Measurements from ENCODE around the gene SLC35F3.
A peak's percentile ranks its signal among the peaks of the same experiment; 100 is the strongest.
"Not testable (repeated sequence)": the region's sequence is repeated elsewhere in the genome, so short reads cannot be mapped to it uniquely, and the experiment has no call there.

Gene SLC35F3

DNA sequence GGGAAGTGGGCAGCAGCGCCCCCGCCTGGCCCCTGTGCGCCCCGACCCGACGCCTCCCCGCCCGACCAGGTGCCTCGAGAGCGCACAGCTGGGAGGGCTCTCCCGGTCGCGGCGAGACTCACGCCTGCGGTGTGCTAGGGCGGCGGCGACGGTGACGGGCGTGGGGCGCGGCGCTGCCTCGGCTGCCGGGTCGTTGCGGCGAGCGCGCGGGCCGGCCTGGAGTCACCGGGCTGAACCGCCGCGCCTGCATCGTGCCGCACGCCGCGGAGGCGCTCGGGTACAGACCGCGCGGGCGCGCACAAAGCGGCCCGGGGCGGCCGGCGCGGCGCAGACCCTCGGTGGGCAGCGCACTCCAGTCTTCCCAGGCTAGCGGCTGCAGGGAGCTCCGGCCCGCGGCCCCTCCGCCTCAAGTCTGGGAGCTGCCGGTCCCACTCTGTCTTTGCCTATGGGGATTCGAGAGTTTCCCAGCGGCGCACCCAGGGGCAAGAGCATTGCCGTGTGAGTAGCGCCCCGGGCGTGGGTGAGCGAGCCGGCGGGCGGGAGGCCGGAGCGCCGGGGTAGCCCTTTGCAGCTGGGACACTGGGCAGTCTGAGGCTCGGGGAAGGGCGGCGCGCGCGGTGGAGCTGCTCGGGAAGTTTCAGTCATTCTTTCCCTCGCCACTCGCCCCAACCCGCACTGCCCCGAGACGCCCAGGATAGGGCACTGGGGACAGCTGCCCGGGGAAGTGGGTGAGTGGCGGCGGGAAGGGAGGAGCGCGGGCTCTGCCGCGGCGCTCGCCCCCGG, at the start of gene SLC35F3:
Gene SLC35F3, plus strand, starts transcription at position 44 of the 783 bp plus-strand sequence.
- no peak for DNase-seq (ENCODE audit: low spot score)

GRCh38 chr1:233859446-233859845, 45.0 kb upstream of the SLC35F3 start:
- no peak for DNase-seq (ENCODE audit: low spot score)

GRCh38 chr1:233863901-233864545, 40.5 kb upstream of the SLC35F3 start:
- DNase-seq (ENCODE audit: low spot score): no peak

DNA sequence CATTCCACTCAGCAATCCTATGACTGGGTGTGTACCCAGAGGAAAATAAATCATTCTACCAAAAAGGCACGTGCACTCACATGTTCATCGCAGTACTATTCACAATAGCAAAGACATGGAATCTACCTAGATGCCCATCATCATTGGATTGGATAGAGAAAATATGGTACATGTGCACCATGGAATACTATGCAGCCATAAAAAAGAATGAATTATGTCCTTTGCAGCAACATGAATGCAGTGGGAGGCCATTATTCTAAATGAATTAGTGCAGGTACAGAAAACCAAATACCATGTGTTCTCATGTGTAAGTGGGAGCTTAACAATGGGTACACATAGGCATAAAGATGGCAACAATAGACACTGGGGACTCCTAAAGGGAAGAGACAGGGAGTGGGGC, 39.9 kb upstream of the SLC35F3 start:
- no peak for DNase-seq (ENCODE audit: low spot score)

- DNase-seq (ENCODE audit: low spot score): no peak
Observed at GRCh38 chr1:233865216-233865615, 39.3 kb upstream of the SLC35F3 start.

- DNase-seq (ENCODE audit: low spot score): no peak
Observed at GRCh38 chr1:233865902-233866301, 38.6 kb upstream of the SLC35F3 start.

DNA sequence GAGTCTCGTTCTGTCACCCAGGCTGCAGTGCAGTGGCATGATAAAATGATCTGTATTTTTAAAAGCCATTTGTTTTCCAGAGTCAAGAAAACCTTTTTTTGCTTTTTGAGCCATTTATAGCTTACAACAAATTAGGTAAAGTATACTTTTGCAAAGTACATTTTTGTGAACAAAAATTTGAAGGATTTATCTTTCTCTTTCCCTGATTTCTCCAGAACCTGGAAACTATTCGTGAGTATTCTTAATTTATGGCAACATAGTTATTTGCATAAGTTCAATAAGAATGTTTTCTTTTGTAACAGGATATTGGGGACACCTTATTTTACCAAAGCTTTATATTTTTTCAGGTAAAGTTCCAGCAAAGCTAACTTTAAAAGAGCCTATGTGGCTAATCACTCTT, 37.4 kb upstream of the SLC35F3 start:
- DNase-seq (ENCODE audit: low spot score): no peak

GRCh38 chr1:233868461-233868860, 36.0 kb upstream of the SLC35F3 start:
- DNase-seq (ENCODE audit: low spot score): no peak

- DNase-seq (ENCODE audit: low spot score): no peak
Observed at GRCh38 chr1:233869680-233870079, 34.8 kb upstream of the SLC35F3 start.

DNA sequence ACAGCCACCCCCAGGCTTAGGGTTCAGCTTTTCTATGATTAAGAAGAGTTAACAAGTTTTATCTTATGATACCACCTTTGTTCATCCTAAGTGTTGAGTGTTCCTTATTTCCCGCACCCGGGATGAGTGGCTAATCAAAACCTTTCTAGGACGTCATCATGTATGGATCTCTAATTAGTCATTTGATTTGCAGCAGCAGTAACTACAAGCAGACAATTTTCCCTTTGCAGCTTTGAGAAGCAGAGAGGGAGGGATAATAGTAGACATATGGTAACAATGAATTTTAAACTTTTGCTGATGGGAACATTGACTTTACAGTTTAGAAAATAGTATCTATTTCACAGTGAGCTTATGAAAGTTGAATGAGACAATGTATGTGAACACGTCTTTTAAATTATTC, 30.8 kb upstream of the SLC35F3 start:
- DNase-seq (ENCODE audit: low spot score): no peak

- no peak for DNase-seq (ENCODE audit: low spot score)
Observed at GRCh38 chr1:233879841-233880240, 24.6 kb upstream of the SLC35F3 start.

- DNase-seq (ENCODE audit: low spot score): no peak
Observed at GRCh38 chr1:233883671-233884070, 20.8 kb upstream of the SLC35F3 start.

DNA sequence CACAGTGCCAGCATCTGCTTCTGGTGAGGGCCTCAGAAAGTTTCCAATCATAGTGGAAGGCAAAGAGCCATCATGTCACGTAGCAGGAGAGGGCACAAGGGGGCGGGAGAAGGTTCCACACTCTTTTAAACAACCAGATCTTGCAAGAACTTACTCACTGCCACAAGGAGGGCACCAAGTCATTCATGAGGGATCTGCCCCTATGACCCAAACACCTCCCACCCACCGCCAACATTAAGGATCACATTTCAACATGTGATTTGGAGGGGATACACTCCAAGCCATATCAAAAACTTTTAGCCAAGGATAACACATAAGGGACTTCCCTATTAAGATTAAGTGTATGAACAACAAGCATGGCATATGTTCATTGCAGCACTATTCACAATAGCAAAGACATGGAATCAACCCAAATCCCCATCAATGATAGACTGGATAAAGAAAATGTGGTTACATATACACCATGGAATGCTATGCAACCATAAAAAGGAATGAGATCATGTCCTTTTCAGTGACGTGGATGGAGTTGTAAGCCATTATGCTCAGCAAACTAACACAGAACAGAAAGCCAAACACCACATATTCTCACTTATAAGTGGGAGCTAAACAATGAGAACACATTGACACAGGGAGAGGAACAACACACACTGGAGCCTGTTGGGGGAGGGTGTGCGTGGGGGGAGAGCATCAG, 19.9 kb upstream of the SLC35F3 start:
- no peak for DNase-seq (ENCODE audit: low spot score)

DNA sequence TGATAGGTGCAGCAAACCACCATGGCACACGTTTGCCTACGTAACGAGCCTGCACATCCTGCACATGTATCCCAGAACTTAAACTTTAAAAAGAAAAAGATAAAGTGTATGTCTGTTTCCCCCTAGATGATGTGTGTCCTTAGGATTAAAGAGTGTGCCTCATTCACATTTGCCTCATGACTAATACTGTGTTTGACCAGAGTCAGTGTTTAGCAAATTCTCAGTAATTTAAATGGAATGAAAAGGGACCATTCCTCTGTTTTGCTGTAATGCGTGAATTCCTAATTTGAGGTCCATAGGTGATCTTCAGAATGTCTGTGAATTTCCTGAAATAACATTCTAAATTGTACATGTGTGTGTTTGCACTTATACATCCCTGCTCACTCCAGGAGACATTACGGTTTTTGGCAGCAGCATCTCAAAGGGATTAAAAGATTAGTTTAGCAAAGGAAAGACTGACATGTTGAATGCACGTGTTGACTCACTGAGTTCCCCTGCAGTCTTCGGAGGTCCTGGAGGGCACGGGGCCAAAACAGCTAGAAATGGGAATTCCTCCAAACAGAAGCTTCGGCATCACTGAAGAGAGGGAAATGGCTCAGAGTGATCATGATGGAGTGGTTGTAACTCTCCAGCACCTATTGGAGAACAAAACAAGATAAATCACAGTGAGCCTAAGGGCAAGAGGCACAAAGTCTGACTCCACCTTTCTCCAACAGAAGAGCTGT, 19.1 kb upstream of the SLC35F3 start:
- DNase-seq (ENCODE audit: low spot score): peak; percentile 5

GRCh38 chr1:233891151-233891550, 13.3 kb upstream of the SLC35F3 start:
- DNase-seq (ENCODE audit: low spot score): not testable (repeated sequence)

- DNase-seq (ENCODE audit: low spot score): no peak
Observed at GRCh38 chr1:233897325-233898162, 6.9 kb upstream of the SLC35F3 start.

GRCh38 chr1:233901495-233901894, 3.0 kb upstream of the SLC35F3 start:
- no peak for DNase-seq (ENCODE audit: low spot score)

DNA sequence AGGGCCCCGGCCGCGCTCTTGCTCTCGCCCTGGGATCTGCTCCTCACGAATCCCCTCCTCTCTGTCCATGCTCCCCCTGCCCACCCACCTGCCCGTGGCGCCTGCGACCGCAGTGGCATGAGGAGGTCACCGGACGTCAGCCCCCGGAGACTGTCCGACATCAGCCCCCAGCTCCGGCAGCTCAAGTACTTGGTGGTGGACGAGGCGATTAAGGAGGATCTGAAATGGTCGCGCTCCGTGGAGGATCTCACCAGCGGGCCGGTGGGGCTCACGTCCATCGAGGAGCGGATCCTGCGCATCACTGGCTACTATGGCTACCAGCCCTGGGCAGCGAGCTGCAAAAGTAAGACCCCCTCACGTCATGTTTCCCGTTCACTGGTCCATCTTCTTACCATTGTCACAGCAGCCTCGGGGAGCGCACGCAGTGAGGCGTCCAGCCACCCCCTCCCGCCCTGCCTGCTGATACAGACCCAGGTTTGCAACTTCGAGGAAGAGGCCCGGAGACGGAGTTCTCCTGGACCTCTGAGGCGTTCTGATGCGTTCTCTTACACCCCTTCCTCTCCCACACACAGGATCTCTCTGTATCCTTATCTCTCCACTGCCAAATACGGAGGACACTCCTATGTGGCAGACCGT, 1.1 kb downstream of the SLC35F3 start:
- no peak for DNase-seq (ENCODE audit: low spot score)

DNA sequence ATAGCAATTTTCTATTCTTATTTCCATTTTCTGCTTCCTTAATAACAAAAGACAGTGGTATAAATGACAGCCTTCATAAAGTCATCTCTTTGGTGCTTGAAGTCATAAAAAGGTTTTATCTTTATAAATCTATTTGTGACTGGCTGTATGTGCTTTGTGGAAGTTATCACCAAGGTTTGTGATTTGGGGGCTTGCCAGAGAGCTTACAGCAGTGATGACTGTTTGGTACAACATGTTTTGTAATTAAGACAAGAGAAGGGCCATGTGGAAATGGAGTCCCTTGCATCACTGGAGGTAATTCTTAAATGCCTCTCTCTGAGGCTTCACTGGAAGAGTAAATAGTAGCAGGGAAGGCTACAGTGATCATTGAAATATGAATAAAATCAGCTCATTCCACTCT, 2.7 kb downstream of the SLC35F3 start:
- DNase-seq (ENCODE audit: low spot score): no peak

DNA sequence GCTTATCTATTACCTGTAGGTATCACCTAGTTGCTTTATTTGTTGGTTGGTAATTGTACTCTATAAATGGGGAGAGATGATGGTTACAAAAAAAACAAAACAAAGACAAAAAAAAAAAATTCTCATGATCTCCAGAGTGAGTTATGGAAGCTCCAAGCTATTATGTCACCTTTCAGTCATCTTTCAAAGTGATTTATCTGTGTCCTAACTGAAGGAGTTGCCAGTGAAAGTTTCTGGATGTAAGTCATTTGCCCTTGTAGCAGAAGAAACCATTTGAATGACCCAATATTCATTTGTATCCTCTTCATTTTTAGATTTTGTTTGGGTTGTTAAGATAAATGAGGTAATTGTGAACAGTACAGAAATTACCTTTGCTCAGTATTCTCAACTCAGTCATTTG, 3.6 kb downstream of the SLC35F3 start:
- no peak for DNase-seq (ENCODE audit: low spot score)

GRCh38 chr1:233909195-233909594, 4.7 kb downstream of the SLC35F3 start:
- DNase-seq (ENCODE audit: low spot score): peak; percentile 88
